Measurements from ENCODE around the gene SEC24D.

- TF ChIP-seq CTCF (IDR thresholded peaks at IDR 0.05) (no peak), EZH2phosphoT487 (IDR thresholded peaks at IDR 0.05) (no peak), EZH2 (IDR thresholded peaks at IDR 0.05) (no peak)
Observed at GRCh38 chr4:118752551-118752950, 83.4 kb downstream of the SEC24D start.

All from neural progenitor cell (in vitro differentiated cells).